Cardiac muscle cell (in vitro differentiated cells and primary cell): ENCODE measurements around the gene C1QTNF2. TPM values are rescaled to one million over a fixed set of nuclear protein-coding genes. Genes with fewer than 3 reads are reported as not detected.

ENCODE experiments used
- DNase-seq, 2 donors: peaks; one replicate each; pipeline versions ENCODE4 v3.0.0 to v3.0.0-alpha.2; 2010 to 2017; ENCODE audit warnings: low read depth in 1 of 2, low spot score in 1 of 2
- H3K27ac ChIP-seq: fragments of 200-600 bp; sonication (generic); 2 replicates; pipeline ENCODE4 v1.5.1; 2016
- H3K27me3 ChIP-seq: fragments of 200-600 bp; sonication (generic); 2 replicates; pipeline ENCODE4 v1.6.0; 2016; ENCODE audit warnings: control low read depth
- H3K36me3 ChIP-seq: fragments of 200-600 bp; sonication (generic); 2 replicates; pipeline ENCODE4 v1.5.1; 2016; ENCODE audit warnings: control low read depth
- H3K4me1 ChIP-seq: fragments of 200-600 bp; sonication (generic); 2 replicates; pipeline ENCODE4 v1.8.1; 2017; ENCODE audit warnings: low read depth, mild to moderate bottlenecking, mixed run types
- H3K4me3 ChIP-seq: fragments of 200-600 bp; sonication (generic); 2 replicates; pipeline ENCODE4 v1.5.1; 2016; ENCODE audit warnings: mild to moderate bottlenecking
- H3K9me3 ChIP-seq: fragments of 200-600 bp; sonication (generic); 2 replicates; pipeline ENCODE4 v1.5.1; 2017; ENCODE audit warnings: low read depth, mild to moderate bottlenecking, control low read depth
- polyA plus RNA-seq: library from polyadenylated mRNA; unstranded; fragments of >200 nt; fragmentation: Nextera tagmentation; extraction: Ambion mirVana; gene quantifications from 2 replicates; pipeline ENCODE4 v1.2.1, GENCODE V29; 2016
- total RNA-seq: library from RNA; depleted of rRNA; stranded (reverse); fragments of >200 nt; gene quantifications from 2 replicates; pipeline ENCODE4 v1.2.3, GENCODE V29; 2016
- TF ChIP-seq, protein P1 (sequence below): IDR thresholded peaks from 2 replicates; pipeline ENCODE4 v1.5.1; 2012; ENCODE audit warnings: low read depth, mild to moderate bottlenecking, low read length

The C1QTNF2 gene
- total and polyA plus RNA-seq, 2 experiments from 2014 or later, result 0.24 TPM; not detected in 1

DNA sequence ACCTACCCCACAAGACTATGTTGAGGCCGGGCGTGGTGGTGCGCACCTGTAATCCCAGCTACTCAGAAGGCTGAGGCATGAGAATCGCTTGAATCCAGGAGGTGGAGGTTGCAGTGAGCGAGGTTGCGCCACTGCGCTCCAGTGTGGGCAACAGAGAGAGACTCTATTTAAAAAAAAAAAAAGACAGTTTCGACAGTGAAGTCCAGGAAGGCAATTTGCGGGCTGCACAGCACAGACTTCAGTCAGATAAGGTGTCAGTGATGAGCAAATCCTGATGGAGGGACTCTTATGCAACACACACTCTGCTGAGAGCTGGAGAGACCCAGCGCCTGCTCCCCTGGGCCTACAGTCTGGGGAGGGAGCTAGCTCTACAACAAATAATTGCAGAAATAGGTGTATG is 72.2 kb downstream of the C1QTNF2 start:
- H3K27me3 ChIP-seq, result no peaks in the 10 kb centered on the region
- H3K4me3 ChIP-seq, result no peak overlapping the region
- TF ChIP-seq, protein P1, sequence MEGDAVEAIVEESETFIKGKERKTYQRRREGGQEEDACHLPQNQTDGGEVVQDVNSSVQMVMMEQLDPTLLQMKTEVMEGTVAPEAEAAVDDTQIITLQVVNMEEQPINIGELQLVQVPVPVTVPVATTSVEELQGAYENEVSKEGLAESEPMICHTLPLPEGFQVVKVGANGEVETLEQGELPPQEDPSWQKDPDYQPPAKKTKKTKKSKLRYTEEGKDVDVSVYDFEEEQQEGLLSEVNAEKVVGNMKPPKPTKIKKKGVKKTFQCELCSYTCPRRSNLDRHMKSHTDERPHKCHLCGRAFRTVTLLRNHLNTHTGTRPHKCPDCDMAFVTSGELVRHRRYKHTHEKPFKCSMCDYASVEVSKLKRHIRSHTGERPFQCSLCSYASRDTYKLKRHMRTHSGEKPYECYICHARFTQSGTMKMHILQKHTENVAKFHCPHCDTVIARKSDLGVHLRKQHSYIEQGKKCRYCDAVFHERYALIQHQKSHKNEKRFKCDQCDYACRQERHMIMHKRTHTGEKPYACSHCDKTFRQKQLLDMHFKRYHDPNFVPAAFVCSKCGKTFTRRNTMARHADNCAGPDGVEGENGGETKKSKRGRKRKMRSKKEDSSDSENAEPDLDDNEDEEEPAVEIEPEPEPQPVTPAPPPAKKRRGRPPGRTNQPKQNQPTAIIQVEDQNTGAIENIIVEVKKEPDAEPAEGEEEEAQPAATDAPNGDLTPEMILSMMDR, result no peak
- no peaks in the 10 kb centered on the region for H3K9me3 ChIP-seq
- H3K36me3 ChIP-seq, result no peaks in the 10 kb centered on the region
- DNase-seq, result peak in 1 of 2 donors; percentile 22
- H3K27ac ChIP-seq, result no peak overlapping the region
- peaks cover 12% of the 10 kb centered on the region for H3K4me1 ChIP-seq

GRCh38 chr5:160297776-160298175 is 72.7 kb downstream of the C1QTNF2 start:
- Histone ChIP-seq H3K27me3 (no peaks in the 10 kb centered on the region), H3K27ac (no peak overlapping the region), H3K9me3 (no peaks in the 10 kb centered on the region), H3K4me3 (no peak overlapping the region), H3K36me3 (no peaks in the 10 kb centered on the region), H3K4me1 (peaks cover 12% of the 10 kb centered on the region)
- no peak for DNase-seq
- TF ChIP-seq, protein P1, result no peak

Other genes starting within 250 kb of the C1QTNF2 start
- not detected in 2 replicates for gene FABP6, start 141.1 kb downstream of the C1QTNF2 start, total RNA-seq
- gene FABP6, start 141.1 kb downstream of the C1QTNF2 start, polyA plus RNA-seq, result 0.34 TPM in 1 of 2 replicates, not detected in the other
- gene CCNJL, start 58.1 kb downstream of the C1QTNF2 start, total RNA-seq, result 14.2 and 16.1 TPM in 2 replicates
- gene CCNJL, start 58.1 kb downstream of the C1QTNF2 start, polyA plus RNA-seq, result 12.1 and 14.1 TPM in 2 replicates
- gene FAM200C, start 29.4 kb upstream of the C1QTNF2 start, total RNA-seq, result 6.3 and 8.8 TPM in 2 replicates
- gene FAM200C, start 29.4 kb upstream of the C1QTNF2 start, polyA plus RNA-seq, result 10.5 and 11.2 TPM in 2 replicates
- 30.1 and 34.0 TPM in 2 replicates for gene SLU7, start 48.5 kb upstream of the C1QTNF2 start, total RNA-seq
- 44.7 and 49.7 TPM in 2 replicates for gene SLU7, start 48.5 kb upstream of the C1QTNF2 start, polyA plus RNA-seq
- 34.1 and 246 TPM in 2 replicates for gene PTTG1, start 51.2 kb upstream of the C1QTNF2 start, total RNA-seq
- 69.8 and 618 TPM in 2 replicates for gene PTTG1, start 51.2 kb upstream of the C1QTNF2 start, polyA plus RNA-seq